Adrenal gland (tissue), 5 donors: ENCODE results near the gene ADAMTS8.

Source experiments
- POLR2A ChIP-seq, 2 donors: fragments of 450-650 bp; IDR thresholded peaks; one replicate each; pipeline ENCODE4 v1.6.1; 2017; ENCODE audit warnings: antibody characterized with exemption in 2 of 2, mild to moderate bottlenecking in 2 of 2, moderate library complexity in 1 of 2
- TF ChIP-seq, protein P1 (sequence below), 6 experiments: fragments of 450-650 bp in 4 of 6; fragments of 200-600 bp in 2 of 6; sonication (generic) in 1 of 6; IDR thresholded peaks; 1 replicate in 5 of 6; 2 replicates in 1 of 6; pipeline versions ENCODE4 v1.5.1 to v1.8.0; 2016 to 2021; ENCODE audit warnings: antibody characterized with exemption in 6 of 6, mild to moderate bottlenecking in 2 of 6, moderate library complexity in 1 of 6
- donor health status: DM: no; HTN: no; CAD: no.

DNA sequence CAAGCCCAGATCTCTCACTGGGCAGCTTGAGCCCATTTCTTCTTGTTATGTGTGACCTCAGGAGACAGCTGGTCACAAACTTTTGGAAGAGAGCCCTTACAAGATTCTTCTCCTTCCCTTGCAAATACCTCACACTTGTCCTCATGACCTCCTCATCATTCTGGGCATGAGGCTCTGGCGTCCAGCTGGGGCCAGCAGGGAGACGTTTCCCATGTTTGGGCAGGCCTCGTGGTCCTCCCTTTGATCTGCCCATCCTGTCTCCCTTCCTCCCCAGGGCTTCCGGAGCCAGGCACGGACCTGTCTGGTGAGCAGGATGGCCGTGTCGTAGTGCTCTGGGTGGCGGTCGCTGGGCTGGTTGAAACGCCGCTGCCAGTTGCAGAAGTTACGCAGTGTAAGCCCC is 9.7 kb downstream of the ADAMTS8 start:
- TF ChIP-seq POLR2A (IDR thresholded peaks at IDR 0.05), result no peak
- TF ChIP-seq, protein P1, sequence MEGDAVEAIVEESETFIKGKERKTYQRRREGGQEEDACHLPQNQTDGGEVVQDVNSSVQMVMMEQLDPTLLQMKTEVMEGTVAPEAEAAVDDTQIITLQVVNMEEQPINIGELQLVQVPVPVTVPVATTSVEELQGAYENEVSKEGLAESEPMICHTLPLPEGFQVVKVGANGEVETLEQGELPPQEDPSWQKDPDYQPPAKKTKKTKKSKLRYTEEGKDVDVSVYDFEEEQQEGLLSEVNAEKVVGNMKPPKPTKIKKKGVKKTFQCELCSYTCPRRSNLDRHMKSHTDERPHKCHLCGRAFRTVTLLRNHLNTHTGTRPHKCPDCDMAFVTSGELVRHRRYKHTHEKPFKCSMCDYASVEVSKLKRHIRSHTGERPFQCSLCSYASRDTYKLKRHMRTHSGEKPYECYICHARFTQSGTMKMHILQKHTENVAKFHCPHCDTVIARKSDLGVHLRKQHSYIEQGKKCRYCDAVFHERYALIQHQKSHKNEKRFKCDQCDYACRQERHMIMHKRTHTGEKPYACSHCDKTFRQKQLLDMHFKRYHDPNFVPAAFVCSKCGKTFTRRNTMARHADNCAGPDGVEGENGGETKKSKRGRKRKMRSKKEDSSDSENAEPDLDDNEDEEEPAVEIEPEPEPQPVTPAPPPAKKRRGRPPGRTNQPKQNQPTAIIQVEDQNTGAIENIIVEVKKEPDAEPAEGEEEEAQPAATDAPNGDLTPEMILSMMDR (IDR thresholded peaks at IDR 0.05), result no peak
